Muscle layer of colon (tissue), 2 donors: Measurements from ENCODE around the gene MYMK.

Experiments
- H3K27ac ChIP-seq: one replicate; pipeline ENCODE4 v1.7.0; 2013; ENCODE audit warnings: low read depth, mild to moderate bottlenecking, low read length, moderate library complexity
- H3K27me3 ChIP-seq, 2 donors: one replicate each; pipeline ENCODE4 v1.7.0; 2013; ENCODE audit warnings: low read length in 2 of 2, mild to moderate bottlenecking in 2 of 2; ENCODE audit not compliant: insufficient read depth in 2 of 2, control insufficient read depth in 1 of 2
- H3K36me3 ChIP-seq: one replicate; pipeline ENCODE4 v1.7.0; 2013; ENCODE audit warnings: mild to moderate bottlenecking, low read length; ENCODE audit not compliant: insufficient read depth
- H3K4me1 ChIP-seq: one replicate; pipeline ENCODE4 v1.7.0; 2013; ENCODE audit warnings: mild to moderate bottlenecking, low read length; ENCODE audit not compliant: insufficient read depth
- H3K4me3 ChIP-seq, 2 donors: one replicate each; pipeline ENCODE4 v1.7.0; 2013; ENCODE audit warnings: low read length in 2 of 2, low read depth in 1 of 2, mild to moderate bottlenecking in 1 of 2, moderate library complexity in 1 of 2
- H3K9ac ChIP-seq: one replicate; pipeline ENCODE4 v1.7.0; 2013; ENCODE audit warnings: low read length
- H3K9me3 ChIP-seq: one replicate; pipeline ENCODE4 v1.7.0; 2013; ENCODE audit warnings: mild to moderate bottlenecking, low read length
- donor health status: abdominal sarcoma.
- donor health status: Adenocarcinoma of cecum.

The MYMK gene

DNA sequence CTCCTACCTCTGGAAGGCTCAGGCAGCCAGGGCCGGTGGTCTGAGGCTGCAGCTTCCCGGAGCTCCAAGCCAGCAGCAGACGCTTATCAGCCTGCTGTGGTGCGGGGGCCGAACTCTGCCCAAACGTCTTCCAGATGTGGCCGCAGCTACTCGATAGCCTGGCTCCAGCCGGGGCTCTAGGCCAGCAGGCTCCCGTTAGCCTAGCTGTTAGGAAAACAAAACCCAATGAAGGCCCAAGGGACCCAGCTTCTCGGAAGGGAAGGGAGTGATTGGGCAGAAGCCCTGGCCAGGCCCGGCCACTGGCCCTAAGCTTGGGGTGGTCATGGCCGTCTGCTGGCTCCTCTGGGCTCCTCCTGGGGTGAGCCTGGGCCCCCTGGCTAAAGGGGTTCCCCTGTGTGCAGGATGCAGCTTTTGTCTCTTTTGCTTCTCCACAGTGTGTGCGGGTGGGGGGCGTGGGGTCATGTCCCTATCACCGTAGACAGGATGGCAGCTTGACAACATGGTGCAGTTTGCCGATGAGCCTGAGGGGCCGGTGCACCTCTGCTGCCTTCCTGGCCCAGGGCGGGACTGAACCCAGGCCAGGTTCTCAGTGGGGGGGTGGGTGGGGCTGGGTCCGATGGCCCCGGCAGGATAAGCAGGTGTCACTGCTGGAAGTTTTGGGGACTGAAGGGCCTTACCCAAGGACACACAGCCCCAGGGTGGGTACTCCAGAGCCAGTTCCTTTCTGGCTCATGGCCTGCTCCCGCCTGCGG lies 18.7 kb downstream of the MYMK start:
- Histone ChIP-seq H3K9me3 (peaks cover 5% of the 10 kb centered on the region), H3K9ac (no peak overlapping the region), H3K4me1 (peaks cover 16% of the 10 kb centered on the region), H3K27ac (no peak overlapping the region), H3K27me3 (no peaks in the 10 kb centered on the region), H3K4me3 (no peak overlapping the region), H3K36me3 (no peaks in the 10 kb centered on the region)

DNA sequence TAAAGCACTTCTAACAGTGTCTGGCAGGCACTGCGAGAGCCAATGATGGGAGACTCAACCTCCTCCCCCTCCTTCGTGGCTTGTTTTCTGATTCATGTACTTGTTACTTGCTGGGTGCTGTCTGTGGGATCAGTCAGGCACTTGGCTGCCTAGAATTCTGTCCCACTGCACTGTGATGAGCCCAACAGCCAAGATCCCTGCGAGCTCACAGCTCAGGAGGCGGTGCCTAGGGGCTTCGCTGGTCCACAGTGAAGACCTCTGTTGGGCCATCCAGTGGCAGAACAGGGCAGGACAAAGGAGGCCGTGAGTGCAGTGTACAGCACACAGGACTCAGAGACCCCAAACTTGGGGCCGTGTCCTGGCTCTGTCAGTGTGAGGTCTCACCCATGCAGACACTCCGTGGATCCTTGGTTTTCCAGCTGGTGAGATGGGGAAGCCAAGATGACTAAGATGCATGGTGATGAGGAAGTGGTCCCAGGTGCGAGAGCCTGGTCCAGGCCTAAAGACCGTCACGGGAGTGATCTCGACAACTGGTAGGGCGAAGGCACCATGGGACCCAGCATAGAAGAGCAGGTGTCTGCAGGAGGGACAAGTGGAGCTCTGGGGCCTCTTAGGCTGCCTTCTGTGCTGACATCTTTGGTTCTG lies 19.5 kb downstream of the MYMK start:
- Histone ChIP-seq H3K9ac (no peak overlapping the region), H3K27ac (no peak overlapping the region), H3K27me3 (no peaks in the 10 kb centered on the region), H3K36me3 (no peaks in the 10 kb centered on the region), H3K4me3 (no peak overlapping the region), H3K4me1 (peaks cover 16% of the 10 kb centered on the region), H3K9me3 (peaks cover 5% of the 10 kb centered on the region)

GRCh38 chr9:133502112-133502511 lies 22.6 kb downstream of the MYMK start:
- Histone ChIP-seq H3K9ac (no peak overlapping the region), H3K27me3 (no peaks in the 10 kb centered on the region), H3K4me3 (no peak overlapping the region), H3K9me3 (peaks cover 5% of the 10 kb centered on the region), H3K36me3 (no peaks in the 10 kb centered on the region), H3K27ac (no peak overlapping the region), H3K4me1 (peaks cover 6% of the 10 kb centered on the region)

GRCh38 chr9:133499892-133500270 lies 24.9 kb downstream of the MYMK start:
- Histone ChIP-seq H3K9me3 (peaks cover 5% of the 10 kb centered on the region), H3K36me3 (no peaks in the 10 kb centered on the region), H3K27me3 (no peaks in the 10 kb centered on the region), H3K9ac (no peak overlapping the region), H3K27ac (no peak overlapping the region), H3K4me1 (no peaks in the 10 kb centered on the region), H3K4me3 (no peak overlapping the region)

GRCh38 chr9:133499132-133499891 lies 25.4 kb downstream of the MYMK start:
- Histone ChIP-seq H3K9me3 (peaks cover 5% of the 10 kb centered on the region), H3K36me3 (no peaks in the 10 kb centered on the region), H3K9ac (no peak overlapping the region), H3K4me1 (no peaks in the 10 kb centered on the region), H3K27ac (no peak overlapping the region), H3K27me3 (no peaks in the 10 kb centered on the region), H3K4me3 (no peak overlapping the region)

- Histone ChIP-seq H3K27ac (no peak overlapping the region), H3K4me3 (no peak overlapping the region), H3K36me3 (no peaks in the 10 kb centered on the region), H3K9ac (no peak overlapping the region), H3K27me3 (no peaks in the 10 kb centered on the region), H3K9me3 (peaks cover 5% of the 10 kb centered on the region), H3K4me1 (no peaks in the 10 kb centered on the region)
Observed at GRCh38 chr9:133496861-133497842, 27.6 kb downstream of the MYMK start.

- H3K9ac ChIP-seq, result no peak overlapping the region
- H3K9me3 ChIP-seq, result no peaks in the 10 kb centered on the region
- H3K36me3 ChIP-seq, result no peaks in the 10 kb centered on the region
- H3K27me3 ChIP-seq, result no peaks in the 10 kb centered on the region
- no peak overlapping the region for H3K4me3 ChIP-seq
- H3K4me1 ChIP-seq, result no peaks in the 10 kb centered on the region
- H3K27ac ChIP-seq, result no peak overlapping the region
Observed at GRCh38 chr9:133495327-133496293, 29.1 kb downstream of the MYMK start.

GRCh38 chr9:133494636-133495326 lies 30.0 kb downstream of the MYMK start:
- Histone ChIP-seq H3K4me3 (no peak overlapping the region), H3K36me3 (no peaks in the 10 kb centered on the region), H3K4me1 (no peaks in the 10 kb centered on the region), H3K27me3 (no peaks in the 10 kb centered on the region), H3K27ac (no peak overlapping the region), H3K9me3 (no peaks in the 10 kb centered on the region), H3K9ac (no peak overlapping the region)

DNA sequence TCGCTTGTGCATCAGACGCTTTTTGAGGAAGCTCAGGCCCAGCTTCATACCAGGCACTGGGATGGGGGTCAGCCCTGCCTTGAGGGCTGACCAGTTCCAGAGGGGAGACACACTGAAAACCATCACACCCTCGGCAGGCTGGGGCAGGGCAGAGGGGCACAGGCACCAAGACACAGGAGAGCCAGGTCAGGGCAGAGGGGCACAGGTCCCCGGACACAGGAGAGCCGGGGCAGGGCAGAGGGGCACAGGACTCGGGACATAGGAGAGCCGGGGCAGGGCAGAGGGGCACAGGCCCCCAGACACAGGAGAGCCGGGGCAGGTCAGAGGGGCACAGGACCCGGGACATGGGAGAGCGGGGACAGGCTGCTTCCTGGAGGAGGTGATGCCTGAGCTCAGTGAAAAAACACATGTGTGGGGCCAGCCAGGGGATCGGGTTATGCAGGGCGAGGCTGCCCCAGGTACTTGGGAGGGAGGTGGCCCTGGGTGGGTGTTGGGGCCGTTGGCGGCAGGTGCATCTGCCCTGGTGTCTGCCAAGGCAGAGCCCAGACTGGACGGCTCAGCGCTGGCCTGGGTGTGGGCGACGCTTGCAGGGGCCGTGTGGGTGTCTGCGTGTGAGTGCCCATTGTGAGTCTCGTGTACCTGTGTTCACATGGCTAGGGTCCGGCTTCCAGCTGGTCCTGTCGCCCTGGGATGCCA lies 30.8 kb downstream of the MYMK start:
- no peaks in the 10 kb centered on the region for H3K4me1 ChIP-seq
- no peaks in the 10 kb centered on the region for H3K27me3 ChIP-seq
- no peaks in the 10 kb centered on the region for H3K9me3 ChIP-seq
- H3K4me3 ChIP-seq, result no peak overlapping the region
- H3K9ac ChIP-seq, result no peak overlapping the region
- H3K36me3 ChIP-seq, result no peaks in the 10 kb centered on the region
- H3K27ac ChIP-seq, result no peak overlapping the region
